HG03432 (cell line): ENCODE measurements around the gene NME4.
A peak's percentile ranks its signal among the peaks of the same experiment; 100 is the strongest.

Source experiments
- ATAC-seq: cut with Tn5 transposase; IDR thresholded peaks from one replicate; pipeline ENCODE4 v1.9.1; 2021; ENCODE audit warnings: mild to moderate bottlenecking, moderate library complexity; ENCODE audit not compliant: unreplicated experiment

Gene NME4

DNA sequence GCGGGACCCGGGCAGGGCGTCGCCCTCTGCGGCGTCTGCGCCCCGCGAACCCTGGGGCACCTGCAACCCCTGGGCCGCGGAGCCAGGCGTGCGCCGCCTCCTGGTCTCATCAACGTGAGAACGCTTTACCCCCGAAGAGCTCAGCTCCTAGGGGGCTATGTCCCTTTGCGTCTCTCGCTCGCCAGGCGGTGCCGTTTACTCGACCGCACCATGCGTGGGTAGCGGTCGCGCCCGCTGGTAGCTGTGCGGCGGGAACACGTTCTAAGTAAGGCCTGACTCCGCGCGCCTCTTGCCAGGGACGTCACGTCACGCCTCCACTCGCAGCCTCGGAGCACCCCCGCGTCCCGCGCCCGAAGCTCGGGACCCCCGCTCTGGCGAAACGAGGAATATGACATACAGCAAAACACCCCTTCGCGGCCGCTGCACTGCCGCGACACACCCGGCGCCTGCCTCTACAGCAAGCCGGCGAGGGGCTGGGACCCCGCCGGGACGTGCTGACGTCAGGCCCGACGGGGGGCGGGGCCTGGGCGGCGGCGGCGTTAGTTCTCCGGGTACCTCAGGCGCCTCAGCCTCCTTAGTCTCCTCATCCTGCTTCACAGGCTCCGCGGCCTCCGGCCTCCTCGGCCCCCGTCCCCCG, 28.2 kb downstream of the NME4 start, which contains the start of gene RAB11FIP3:
RAB11FIP3 (plus strand) TSS at position 568 of the 637 bp plus-strand sequence. CDS start 358 bp downstream, outside the sequence.
- peak; percentile 87 for ATAC-seq

DNA sequence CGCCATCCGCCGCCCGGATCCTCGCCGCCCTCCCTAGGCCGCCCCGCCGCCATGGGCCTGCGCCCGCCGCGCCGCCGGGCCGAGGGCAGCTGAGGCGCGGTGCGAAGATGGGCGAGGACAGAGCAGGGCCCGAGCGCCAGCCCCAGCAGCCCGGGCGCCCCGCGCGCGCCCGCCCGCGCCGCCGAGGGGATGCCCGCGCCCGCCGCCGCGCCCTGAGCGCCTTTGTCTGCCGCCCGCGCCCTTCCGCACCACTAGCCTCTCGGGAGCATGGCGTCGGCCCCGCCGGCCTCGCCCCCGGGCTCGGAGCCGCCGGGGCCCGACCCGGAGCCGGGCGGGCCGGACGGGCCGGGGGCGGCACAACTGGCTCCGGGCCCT, 28.7 kb downstream of the NME4 start:
- peak; percentile 37 for ATAC-seq

DNA sequence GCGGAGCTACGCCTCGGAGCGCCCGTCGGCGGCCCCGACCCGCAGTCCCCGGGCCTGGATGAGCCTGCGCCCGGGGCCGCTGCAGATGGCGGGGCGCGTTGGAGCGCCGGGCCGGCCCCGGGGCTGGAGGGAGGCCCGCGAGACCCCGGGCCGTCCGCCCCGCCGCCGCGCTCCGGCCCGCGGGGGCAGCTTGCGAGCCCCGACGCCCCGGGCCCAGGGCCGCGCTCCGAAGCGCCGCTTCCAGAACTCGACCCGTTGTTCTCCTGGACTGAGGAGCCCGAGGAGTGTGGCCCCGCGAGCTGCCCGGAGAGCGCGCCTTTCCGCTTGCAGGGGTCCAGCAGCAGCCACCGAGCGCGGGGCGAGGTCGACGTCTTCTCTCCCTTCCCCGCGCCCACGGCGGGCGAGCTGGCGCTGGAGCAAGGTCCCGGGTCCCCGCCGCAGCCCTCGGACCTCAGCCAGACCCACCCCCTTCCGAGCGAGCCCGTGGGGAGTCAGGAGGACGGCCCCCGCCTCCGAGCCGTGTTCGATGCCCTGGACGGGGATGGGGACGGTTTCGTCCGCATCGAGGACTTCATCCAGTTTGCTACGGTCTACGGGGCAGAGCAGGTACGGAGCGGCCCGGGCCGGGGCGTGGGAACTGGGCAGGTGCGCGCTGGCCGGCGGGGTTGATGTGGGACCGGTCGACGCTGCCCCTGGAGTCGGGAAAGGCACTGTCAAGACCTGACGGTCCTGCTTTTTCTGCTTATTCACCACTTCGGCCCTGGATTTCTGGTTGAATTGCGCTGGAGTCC, 29.3 kb downstream of the NME4 start:
- peak; percentile 13 for ATAC-seq

DNA sequence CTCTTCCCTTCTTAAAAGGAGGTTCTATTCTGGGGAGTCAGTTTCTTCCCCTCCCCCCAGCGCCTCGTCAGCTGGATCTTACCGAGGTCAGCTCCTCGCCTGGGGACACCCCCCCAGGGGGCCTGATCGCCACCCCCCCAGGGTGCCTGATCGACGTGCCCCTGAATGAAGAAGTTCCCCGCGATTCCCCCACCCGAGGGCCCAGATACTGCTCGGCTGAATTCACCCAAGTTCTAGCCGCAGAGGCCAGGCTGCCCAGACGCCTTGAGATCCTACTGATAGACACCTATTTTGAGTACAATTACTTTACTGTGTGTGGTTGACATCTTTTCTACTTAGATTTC, 29.9 kb downstream of the NME4 start:
- no peak for ATAC-seq

DNA sequence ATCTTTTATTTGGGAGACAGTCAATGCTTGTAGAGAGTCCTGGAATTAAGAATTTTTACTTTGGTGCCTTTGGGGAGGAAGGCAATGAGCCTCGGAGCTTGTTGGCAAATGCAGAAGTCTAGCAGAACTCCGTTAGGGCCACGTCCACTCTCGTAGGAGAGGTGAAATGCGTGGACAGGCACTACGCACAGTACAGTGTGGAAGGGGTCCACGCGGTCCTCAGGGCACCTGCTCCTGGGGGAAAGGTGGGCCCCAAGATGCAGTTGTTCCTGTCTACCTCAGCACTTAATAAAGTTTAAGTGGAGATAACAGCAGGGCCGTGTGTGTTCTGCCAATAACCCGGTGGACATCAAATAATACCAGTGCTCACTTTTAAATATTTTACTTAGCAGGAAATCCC, 30.3 kb downstream of the NME4 start:
- ATAC-seq: no peak

DNA sequence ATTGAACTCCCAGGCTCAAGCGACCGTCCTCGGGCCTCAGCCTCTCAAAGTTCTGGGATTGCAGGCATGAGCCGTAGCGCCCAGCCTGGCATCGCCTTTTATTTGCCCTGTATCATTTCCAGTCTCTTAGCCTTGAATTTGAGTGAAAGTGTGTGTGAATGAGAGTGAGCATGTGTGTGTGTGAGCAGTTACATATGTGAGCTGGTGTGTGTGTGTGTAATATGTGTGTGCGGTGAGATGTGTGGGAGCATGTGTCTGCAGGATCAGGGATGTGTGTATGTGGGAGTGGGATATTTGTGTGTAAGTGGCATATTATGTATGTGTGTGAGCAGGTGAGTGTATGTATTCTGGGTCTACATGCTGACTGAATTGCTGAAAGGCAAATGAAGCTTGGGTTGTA, 33.9 kb downstream of the NME4 start:
- ATAC-seq: no peak

DNA sequence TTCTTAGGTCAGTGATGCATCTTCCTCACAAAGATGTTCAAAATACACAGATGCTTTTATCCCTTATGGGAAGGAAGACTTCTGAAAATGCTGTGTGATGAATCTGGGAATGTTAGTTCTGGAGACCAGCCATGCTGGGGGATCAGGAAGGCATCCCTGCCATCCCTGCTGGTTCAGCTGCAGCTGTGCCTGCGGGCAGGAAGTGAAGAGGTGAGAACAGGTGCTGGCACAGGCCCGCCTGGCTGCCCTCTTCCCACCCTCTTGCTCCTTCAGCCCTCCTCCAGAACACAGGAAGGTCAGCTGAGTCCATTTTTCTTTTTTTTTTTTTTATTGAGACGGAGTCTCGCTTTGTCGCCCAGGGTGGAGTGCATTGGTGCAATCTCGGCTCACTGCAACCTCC, 43.6 kb downstream of the NME4 start:
- ATAC-seq: no peak

DNA sequence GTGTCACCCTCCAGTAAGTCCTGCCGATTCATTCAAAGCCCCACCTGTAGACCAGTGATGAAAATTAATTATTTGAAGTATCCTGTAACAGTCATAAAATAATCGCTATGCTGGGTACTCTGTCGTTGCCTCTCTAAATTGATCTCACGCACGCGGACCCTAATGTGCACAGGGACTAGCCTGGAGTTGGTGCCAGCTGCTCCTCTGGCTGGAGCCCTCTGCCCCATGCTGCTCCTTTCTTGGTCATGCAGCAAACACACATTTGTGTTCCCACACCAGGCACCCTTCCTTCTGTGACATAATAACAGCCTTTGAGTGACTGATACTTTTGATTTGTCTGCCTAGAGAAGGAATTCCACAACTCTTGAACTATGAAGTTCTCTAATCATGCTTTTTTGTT, 44.4 kb downstream of the NME4 start:
- ATAC-seq: no peak

DNA sequence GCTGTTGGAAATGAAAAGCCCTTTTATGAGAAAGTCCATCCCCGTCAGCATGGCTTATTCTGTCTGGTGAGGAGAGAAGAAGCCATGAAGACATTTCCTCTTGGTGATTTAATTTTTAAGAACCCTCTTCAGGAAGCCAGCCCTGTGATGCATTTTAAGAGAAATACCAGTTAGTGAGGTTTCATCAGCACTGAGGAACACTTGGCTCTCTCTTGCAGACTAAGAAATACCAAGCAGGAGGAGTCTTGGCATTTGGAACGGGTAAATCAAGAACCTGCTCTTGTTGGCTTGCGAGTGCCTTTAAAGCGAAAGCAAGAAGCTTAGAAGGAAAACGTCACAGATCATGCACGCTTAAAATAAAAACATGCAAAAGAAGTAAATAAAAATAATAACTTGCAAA, 46.0 kb downstream of the NME4 start:
- no peak for ATAC-seq

DNA sequence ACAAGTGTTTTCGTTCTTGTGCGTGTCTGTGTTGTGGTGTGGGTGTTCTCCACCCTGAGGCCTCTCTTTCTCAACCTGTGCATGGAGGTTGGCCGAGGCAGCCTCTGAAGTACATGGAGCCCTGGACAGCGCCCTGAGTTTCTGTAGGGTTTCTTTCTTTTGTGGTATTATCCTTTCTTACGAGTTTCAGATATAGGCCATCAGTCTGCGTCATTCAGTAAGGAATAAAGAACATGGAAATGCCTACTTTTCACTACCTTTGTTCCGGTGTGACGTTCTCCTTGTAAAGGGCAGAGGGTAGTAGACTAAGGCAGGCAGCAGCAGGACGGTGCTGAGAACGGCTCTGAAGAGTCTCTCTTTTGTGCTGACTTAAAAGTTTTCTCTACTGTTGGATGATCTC, 47.0 kb downstream of the NME4 start:
- no peak for ATAC-seq

DNA sequence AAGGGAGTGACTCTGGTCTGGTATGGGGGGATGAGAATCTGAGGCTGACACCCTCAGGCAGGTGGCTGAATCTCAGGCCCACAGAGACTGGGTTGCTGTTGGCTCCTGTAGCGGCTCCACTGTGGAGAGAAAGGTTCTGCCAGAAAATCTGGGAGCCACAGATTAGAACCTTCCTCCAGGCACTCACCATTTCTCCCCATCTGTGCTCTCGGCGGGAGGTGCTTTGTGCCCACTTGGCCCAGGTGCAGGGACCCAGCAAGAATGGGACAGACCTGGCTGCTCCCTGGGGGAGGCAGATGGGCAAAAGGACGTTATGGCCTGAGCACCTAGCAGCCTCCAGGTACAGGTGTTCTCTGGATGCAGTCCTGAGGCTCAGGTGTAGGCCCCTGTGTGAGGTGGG, 48.6 kb downstream of the NME4 start:
- no peak for ATAC-seq
